ENCODE data around the gene CPA1.

CPA1 gene

GRCh38 chr7:130379921-130380860 lies at the start of gene CPA1:
TSS of gene CPA1 (plus strand) at chr7:130380494. CDS start at chr7:130380521, 27 bp downstream.
- Mint-ChIP-seq H3K36me3 (ENCODE audit: low read depth) (peaks cover 11% of the 10 kb centered on the region), H3K4me1 (peaks cover 32% of the 10 kb centered on the region), H3K27me3 (ENCODE audit: low read depth) (no peaks in the 10 kb centered on the region), H3K4me3 (peak within 1 kb of the TSS in 2 of 3 experiments; percentile 15 to 20), H3K9me3 (peaks cover 17% of the 10 kb centered on the region), H3K27ac (peak within 1 kb of the TSS; percentile 91 to 99 (median 99))
- TF ChIP-seq CTCF (IDR thresholded peaks at IDR 0.05; ENCODE audit: unreplicated experiment in 3 of 3): no peak

- no peaks in the 10 kb centered on the region for H3K27me3 Mint-ChIP-seq (ENCODE audit: low read depth)
- peak overlapping the region; percentile 10 to 87 (median 71) for H3K27ac Mint-ChIP-seq
- no peak for TF ChIP-seq CTCF (IDR thresholded peaks at IDR 0.05; ENCODE audit: unreplicated experiment in 3 of 3)
- H3K36me3 Mint-ChIP-seq (ENCODE audit: low read depth): no peaks in the 10 kb centered on the region
- peaks cover 4% of the 10 kb centered on the region for H3K9me3 Mint-ChIP-seq
- H3K4me1 Mint-ChIP-seq: peaks cover 60% of the 10 kb centered on the region
- no peak overlapping the region for H3K4me3 Mint-ChIP-seq
Measured at GRCh38 chr7:130332259-130333053, 47.8 kb upstream of the CPA1 start.

GRCh38 chr7:130333832-130334231 lies 46.5 kb upstream of the CPA1 start:
- no peak for TF ChIP-seq CTCF (IDR thresholded peaks at IDR 0.05; ENCODE audit: unreplicated experiment in 3 of 3)
- peak overlapping the region in 2 of 3 experiments; percentile 80 to 87 for H3K27ac Mint-ChIP-seq
- H3K27me3 Mint-ChIP-seq (ENCODE audit: low read depth): no peaks in the 10 kb centered on the region
- peaks cover 68% of the 10 kb centered on the region for H3K4me1 Mint-ChIP-seq
- peaks cover 4% of the 10 kb centered on the region for H3K9me3 Mint-ChIP-seq
- no peak overlapping the region for H3K4me3 Mint-ChIP-seq
- H3K36me3 Mint-ChIP-seq (ENCODE audit: low read depth): no peaks in the 10 kb centered on the region

GRCh38 chr7:130334274-130334673 lies 46.0 kb upstream of the CPA1 start:
- no peak overlapping the region for H3K4me3 Mint-ChIP-seq
- no peak for TF ChIP-seq CTCF (IDR thresholded peaks at IDR 0.05; ENCODE audit: unreplicated experiment in 3 of 3)
- peaks cover 4% of the 10 kb centered on the region for H3K9me3 Mint-ChIP-seq
- H3K4me1 Mint-ChIP-seq: peaks cover 71% of the 10 kb centered on the region
- peak overlapping the region; percentile 50 to 87 (median 80) for H3K27ac Mint-ChIP-seq
- H3K36me3 Mint-ChIP-seq (ENCODE audit: low read depth): no peaks in the 10 kb centered on the region
- H3K27me3 Mint-ChIP-seq (ENCODE audit: low read depth): no peaks in the 10 kb centered on the region

GRCh38 chr7:130337410-130337971 lies 42.8 kb upstream of the CPA1 start:
- Mint-ChIP-seq H3K9me3 (peaks cover 4% of the 10 kb centered on the region), H3K27me3 (ENCODE audit: low read depth) (no peaks in the 10 kb centered on the region), H3K4me1 (peaks cover 44% of the 10 kb centered on the region), H3K27ac (peak overlapping the region in 1 of 3 experiments; percentile 32), H3K4me3 (no peak overlapping the region), H3K36me3 (ENCODE audit: low read depth) (no peaks in the 10 kb centered on the region)
- TF ChIP-seq CTCF (IDR thresholded peaks at IDR 0.05; ENCODE audit: unreplicated experiment in 3 of 3): no peak
